Measurements from ENCODE around the gene GTF3C1. TPM values are rescaled to one million over a fixed set of nuclear protein-coding genes. Genes with fewer than 3 reads are reported as not detected.
"Not testable (repeated sequence)": the region's sequence is repeated elsewhere in the genome, so short reads cannot be mapped to it uniquely, and the experiment has no call there.

Gene GTF3C1
- total RNA-seq, 2 donors from 2014 or later: 53.3 to 70.0 TPM

DNA sequence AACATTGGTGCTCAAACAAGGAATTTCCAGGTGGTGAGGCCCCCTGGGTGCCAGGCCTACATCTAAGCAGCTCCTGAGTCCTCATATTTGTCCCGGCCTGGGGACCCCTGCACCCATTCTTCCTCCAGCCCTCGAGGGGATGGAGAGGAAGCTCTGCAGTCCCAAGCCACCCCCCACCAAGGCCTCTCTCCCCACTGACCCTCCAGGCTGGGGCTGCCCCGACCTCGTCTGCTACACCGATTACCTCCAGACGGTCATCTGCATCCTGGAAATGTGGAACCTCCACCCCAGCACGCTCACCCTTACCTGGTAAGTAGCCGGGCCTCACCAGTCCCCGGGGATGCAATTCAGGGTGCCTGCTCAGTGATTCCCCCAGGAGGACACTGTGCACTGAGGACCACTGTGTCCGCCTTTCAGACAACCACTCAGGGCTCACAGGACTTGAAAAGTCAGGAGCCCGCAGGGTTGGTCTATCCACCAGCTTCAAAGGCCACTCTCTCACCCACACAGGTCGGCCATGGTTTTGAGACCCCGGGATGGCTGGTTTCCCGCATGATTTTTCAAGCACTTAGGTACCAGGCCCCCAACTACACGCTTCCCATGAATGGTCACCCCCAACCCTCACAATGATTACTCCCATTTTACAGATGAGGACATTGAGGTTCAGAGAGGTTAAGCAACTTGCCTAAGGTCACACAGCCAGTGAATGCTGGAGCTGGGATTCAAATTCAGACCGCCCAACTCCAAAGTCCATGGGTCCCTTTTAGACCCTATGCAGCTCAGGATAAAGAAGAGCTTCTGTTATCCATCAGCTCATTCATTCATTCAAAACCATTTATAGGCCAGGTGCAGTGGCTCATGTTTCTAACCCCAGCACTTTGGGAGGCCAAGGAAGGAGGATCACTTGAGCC is 115.3 kb downstream of the GTF3C1 start:
- Mint-ChIP-seq H3K36me3 (peaks cover 52 to 79% of the 10 kb centered on the region in 2 donors), H3K9me3 (peaks cover 0 to 4% of the 10 kb centered on the region in 2 donors), H3K27ac (peak overlapping the region; percentile 65 to 92)
- ATAC-seq (no peak), DNase-seq (ENCODE audit: low spot score in 2 of 2) (peak in 1 of 2 donors; percentile 23)

DNA sequence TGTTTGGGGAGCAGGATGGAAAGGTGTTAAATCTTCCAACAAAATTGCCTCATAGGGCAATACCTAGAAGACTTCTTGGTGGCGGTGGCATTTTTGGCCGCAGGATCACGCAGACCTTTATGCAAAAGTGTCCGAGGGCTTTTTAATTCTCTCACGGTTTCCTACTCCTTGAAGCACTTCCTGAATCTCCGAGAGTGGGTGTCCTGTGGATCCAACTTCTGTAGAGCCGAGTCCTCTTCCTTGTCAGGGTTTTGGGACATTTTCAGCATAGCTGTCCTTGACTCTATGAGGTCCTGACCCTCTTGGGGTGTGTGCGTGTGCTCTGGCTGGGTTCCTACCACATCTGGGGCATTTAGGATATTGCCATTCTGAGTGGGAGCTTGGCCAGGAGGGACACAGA is 116.1 kb downstream of the GTF3C1 start:
- Mint-ChIP-seq H3K27ac (peak overlapping the region; percentile 65 to 82), H3K9me3 (no peaks in the 10 kb centered on the region), H3K36me3 (peaks cover 47 to 76% of the 10 kb centered on the region in 2 donors)
- no peak for DNase-seq (ENCODE audit: low spot score in 2 of 2)
- ATAC-seq: no peak

- not testable (repeated sequence) for ATAC-seq; H3K9me3 Mint-ChIP-seq; DNase-seq (ENCODE audit: low spot score in 2 of 2)
- peaks cover 46 to 75% of the 10 kb centered on the region in 2 donors for H3K36me3 Mint-ChIP-seq
- H3K27ac Mint-ChIP-seq: peak overlapping the region; percentile 40 to 65
Observed at GRCh38 chr16:27433191-27433590, 116.5 kb downstream of the GTF3C1 start.

DNA sequence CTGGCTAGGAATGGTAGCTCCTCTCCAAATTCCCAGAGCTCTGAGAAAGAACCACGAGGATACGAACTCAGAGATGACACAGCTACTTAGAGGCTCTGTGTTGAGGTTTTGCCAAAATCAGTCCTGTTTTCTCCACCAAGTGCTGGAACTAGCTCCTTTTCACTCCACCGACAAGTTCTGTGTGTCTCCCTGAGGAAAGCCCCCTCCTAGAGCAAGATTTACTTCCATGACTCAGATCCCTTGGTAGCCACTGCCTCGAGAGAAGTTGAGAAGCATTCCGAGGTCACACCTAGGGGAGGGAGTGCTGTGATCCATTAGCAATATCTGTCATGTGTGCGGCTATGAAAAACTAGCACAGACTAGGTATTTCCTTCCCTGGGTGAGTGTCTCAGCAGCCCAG is 117.2 kb downstream of the GTF3C1 start:
- peak in 1 of 2 donors; percentile 13 for DNase-seq (ENCODE audit: low spot score in 2 of 2)
- Mint-ChIP-seq H3K9me3 (no peaks in the 10 kb centered on the region), H3K27ac (peak overlapping the region; percentile 65 to 90), H3K36me3 (peaks cover 40 to 75% of the 10 kb centered on the region in 2 donors)
- no peak for ATAC-seq

- ATAC-seq (peak; percentile 32 to 65), DNase-seq (ENCODE audit: low spot score in 2 of 2) (peak in 1 of 2 donors; percentile 28)
- Mint-ChIP-seq H3K27ac (peak overlapping the region; percentile 65 to 90), H3K36me3 (peaks cover 39 to 76% of the 10 kb centered on the region in 2 donors), H3K9me3 (no peaks in the 10 kb centered on the region)
Observed at GRCh38 chr16:27431773-27432532, 117.8 kb downstream of the GTF3C1 start.

DNA sequence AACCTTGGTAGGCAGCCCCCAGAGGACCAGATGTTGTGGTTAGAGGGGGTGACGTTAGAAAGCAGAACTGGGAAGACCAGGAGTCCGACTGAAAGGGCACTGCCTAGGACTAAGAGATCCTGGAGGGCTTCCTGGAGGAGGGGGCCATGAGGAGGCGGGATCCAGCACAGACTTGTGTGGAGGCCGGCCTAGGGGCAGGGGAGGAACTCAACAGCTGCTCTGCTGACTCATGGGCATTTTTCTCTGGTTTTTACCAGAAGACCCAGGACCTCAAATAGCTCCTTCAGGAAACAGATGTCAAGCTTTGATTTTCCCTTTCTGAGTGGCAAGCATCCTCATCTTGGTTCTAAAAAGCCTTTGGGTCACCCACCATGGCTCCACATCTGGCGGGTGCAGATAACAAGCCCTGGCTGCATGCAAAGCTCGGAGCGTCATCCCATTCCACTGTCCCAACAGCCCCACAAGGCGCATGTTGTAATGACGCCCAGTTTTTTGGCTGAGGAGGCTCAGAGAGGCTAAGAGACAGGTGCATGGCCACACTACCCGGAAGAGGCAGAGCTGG is 118.7 kb downstream of the GTF3C1 start:
- peak in 1 of 2 donors; percentile 30 for DNase-seq (ENCODE audit: low spot score in 2 of 2)
- Mint-ChIP-seq H3K36me3 (peaks cover 35 to 76% of the 10 kb centered on the region in 2 donors), H3K27ac (peak overlapping the region; percentile 39 to 93), H3K9me3 (no peaks in the 10 kb centered on the region)
- peak in 1 of 2 donors; percentile 19 for ATAC-seq

DNA sequence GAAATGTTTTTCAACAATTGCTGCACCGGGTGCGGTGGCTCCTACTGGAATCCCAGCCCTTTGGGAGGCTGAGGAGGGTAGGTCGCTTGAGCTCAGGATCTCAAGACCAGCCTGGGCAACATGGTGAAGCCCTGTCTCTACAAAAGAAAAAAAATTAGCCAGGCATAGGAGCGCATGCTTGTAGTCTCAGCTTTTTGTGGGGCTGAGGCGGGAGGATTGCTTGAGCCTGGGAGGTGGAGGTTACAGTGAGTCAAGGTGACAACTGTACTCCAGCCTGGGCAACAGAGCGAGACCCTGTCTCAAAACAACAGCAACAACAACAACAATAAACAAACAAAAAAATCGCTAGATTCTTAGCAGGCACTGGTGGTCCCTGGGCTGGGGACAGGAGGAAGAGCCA is 119.2 kb downstream of the GTF3C1 start:
- DNase-seq (ENCODE audit: low spot score in 2 of 2) (peak in 1 of 2 donors; percentile 47), ATAC-seq (no peak)
- peaks cover 31 to 77% of the 10 kb centered on the region in 2 donors for H3K36me3 Mint-ChIP-seq
- H3K27ac Mint-ChIP-seq: peak overlapping the region; percentile 39 to 93
- H3K9me3 Mint-ChIP-seq: no peaks in the 10 kb centered on the region

DNA sequence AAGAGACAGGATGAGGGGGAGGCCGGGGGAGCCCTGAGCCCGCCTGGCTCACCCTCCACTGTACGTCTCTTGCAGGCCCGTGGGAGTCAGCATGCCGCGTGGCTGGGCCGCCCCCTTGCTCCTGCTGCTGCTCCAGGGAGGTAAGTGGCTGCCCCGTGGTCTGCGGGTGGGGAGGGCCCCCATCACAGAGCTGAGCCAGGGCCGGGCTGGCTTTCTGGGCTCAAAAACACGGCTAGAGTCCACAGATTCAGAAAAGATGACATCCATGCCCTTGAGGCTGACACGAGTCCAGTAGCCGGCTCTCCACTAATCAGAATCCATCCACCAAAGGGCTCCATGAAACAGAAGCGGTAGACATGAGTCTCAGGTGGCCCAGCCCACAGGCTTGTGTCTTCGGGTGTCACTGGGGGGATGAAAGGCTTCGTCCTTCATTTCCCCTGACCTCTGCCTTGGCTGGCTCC is 119.7 kb downstream of the GTF3C1 start:
- H3K36me3 Mint-ChIP-seq: peaks cover 33 to 81% of the 10 kb centered on the region in 2 donors
- H3K27ac Mint-ChIP-seq: peak overlapping the region; percentile 39 to 93

GRCh38 chr16:27429330-27429871 is 120.3 kb downstream of the GTF3C1 start:
- peak in 1 of 2 donors; percentile 21 for DNase-seq (ENCODE audit: low spot score in 2 of 2)
- peaks cover 33 to 81% of the 10 kb centered on the region in 2 donors for H3K36me3 Mint-ChIP-seq
- H3K27ac Mint-ChIP-seq: peak overlapping the region in 1 of 2 donors; percentile 93
- no peak for ATAC-seq
- no peaks in the 10 kb centered on the region for H3K9me3 Mint-ChIP-seq

More for the DNA sequence above, 119.7 kb downstream of the GTF3C1 start:
- no peak for ATAC-seq
- peak in 1 of 2 donors; percentile 52 for DNase-seq (ENCODE audit: low spot score in 2 of 2)
- no peaks in the 10 kb centered on the region for H3K9me3 Mint-ChIP-seq

DNA sequence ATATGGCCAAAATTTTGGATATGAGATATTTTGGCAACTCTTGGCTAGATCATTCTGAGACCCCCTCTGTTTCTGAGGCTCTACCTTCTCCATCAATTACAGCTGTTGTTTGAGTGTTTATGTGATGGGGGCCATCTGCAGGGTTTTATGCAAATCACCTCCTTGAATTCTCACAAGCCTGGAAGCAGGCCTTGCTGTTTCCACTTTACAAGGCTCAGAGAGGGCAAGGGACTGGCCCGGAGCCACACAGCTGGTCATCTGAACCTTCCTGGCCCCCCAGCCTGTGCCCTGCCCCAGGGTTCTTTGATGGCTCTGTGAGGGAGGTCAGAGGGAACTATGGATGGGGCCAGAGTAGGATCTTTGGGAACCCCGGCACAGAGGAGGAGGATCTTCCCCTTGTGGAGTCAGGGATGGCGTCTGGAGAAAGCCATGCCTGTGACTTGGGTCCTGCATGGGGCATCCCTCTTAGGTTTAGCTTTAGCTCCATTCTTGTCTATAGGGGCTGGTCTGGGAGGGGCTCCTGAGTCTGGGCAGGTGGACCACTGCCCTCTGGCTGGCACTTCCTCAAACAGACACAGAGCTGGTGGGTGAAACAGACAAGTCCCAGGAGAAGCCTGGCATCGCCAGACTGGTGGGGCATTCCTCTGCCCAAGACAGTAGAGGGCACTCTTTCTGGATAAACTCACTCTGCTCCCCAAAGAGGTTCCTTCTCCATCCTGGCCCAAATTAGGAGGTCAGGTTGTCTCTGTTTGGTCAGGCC is 121.5 kb downstream of the GTF3C1 start:
- Mint-ChIP-seq H3K36me3 (peaks cover 34 to 81% of the 10 kb centered on the region in 2 donors), H3K27ac (peak overlapping the region; percentile 55 to 89), H3K9me3 (no peaks in the 10 kb centered on the region)
- ATAC-seq: no peak
- peak in 1 of 2 donors; percentile 41 for DNase-seq (ENCODE audit: low spot score in 2 of 2)

GRCh38 chr16:27427538-27427937 is 122.2 kb downstream of the GTF3C1 start:
- peaks cover 0 to under 1% of the 10 kb centered on the region in 2 donors for H3K9me3 Mint-ChIP-seq
- ATAC-seq (no peak), DNase-seq (ENCODE audit: low spot score in 2 of 2) (peak in 1 of 2 donors; percentile 39)
- peak overlapping the region; percentile 89 to 94 for H3K27ac Mint-ChIP-seq
- peaks cover 29 to 81% of the 10 kb centered on the region in 2 donors for H3K36me3 Mint-ChIP-seq

DNA sequence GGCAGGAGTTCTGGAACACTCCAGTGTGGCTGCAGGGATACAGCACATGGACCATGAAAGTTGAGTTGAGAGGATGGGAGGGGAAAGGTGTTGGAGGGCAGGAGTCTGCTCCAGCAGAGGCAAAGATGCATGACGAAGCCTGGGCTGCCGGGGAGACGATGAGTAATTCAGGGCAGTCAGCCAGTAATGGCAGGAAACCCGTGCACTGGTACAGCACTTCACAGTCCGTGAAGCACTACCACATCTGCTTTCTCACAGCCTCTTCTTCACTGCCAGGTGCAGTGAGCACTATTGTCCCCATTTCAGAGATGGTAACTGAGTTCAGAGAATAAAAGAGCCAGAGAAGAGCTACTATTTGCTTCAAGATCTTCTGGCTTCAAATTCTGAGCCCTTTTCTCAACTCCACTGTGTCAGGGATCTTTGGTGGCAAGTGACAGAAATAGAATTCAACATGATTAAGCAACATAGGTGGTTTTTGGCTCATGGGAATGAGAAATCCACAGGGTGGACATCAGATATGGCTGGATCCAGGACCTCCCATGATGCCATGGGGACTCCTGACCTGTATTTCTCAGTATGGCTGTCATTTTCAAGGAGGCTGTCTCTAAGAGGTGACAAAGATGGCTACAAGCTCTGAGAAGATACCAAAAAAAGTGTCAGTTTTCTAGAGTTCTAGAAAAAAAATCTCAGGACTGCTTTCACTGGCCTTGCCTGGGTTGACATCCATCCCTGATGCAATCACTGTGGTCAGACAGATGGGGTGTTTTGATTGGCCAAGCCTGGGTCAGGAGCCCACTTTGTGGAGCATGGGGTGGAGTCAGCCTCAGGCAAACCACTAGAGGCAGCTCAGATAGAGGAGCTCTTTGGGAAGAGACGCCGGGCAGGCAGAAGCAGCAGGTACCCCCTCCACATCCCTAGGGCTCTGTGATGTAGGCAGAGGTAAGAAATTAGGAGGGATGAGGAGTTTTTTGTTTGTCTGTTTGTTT is 123.0 kb downstream of the GTF3C1 start:
- peak; percentile 76 to 77 for DNase-seq (ENCODE audit: low spot score in 2 of 2)
- Mint-ChIP-seq H3K9me3 (peaks cover 4 to 7% of the 10 kb centered on the region in 2 donors), H3K27ac (peak overlapping the region; percentile 89 to 94), H3K36me3 (peaks cover 34 to 87% of the 10 kb centered on the region in 2 donors)
- peak; percentile 97 to 98 for ATAC-seq

DNA sequence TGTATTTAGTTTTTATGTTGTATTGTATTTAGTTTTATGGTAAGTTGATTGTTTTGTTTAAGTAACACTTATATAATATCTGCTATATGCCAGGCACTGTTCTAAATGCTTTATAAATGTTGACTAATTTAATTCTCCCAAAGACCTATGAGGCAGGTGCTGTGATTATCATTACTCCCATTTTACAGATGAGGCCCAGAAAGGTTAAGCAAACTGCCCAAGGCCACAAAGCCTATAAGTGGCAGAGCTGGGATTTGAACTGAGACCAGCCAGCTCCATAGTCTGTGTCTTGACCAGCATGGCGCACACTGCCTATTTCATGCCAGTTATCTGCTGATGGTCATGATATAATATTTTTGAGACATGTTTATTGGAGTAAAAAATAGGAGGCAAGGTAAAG is 123.8 kb downstream of the GTF3C1 start:
- Mint-ChIP-seq H3K9me3 (peaks cover 4 to 9% of the 10 kb centered on the region in 2 donors), H3K27ac (peak overlapping the region; percentile 89 to 94), H3K36me3 (peaks cover 35 to 90% of the 10 kb centered on the region in 2 donors)
- ATAC-seq (no peak), DNase-seq (ENCODE audit: low spot score in 2 of 2) (no peak)

- ATAC-seq (no peak), DNase-seq (ENCODE audit: low spot score in 2 of 2) (peak in 1 of 2 donors; percentile 40)
- peaks cover 39 to 91% of the 10 kb centered on the region in 2 donors for H3K36me3 Mint-ChIP-seq
- peaks cover 8 to 18% of the 10 kb centered on the region in 2 donors for H3K9me3 Mint-ChIP-seq
- peak overlapping the region; percentile 43 to 94 for H3K27ac Mint-ChIP-seq
Observed at GRCh38 chr16:27424772-27425498, 124.8 kb downstream of the GTF3C1 start.
